A673 (cell line): Measurements from ENCODE around the gene ENO3. TPM values are rescaled to one million over a fixed set of nuclear protein-coding genes. Genes with fewer than 3 reads are reported as not detected.

Experiments
- BruUV-seq: library from RNA; stranded (reverse); fragments of 400-500 nt; replicated peaks from 2 replicates; lab custom pipeline; 2021; lab: Mats Ljungman, UMichigan
- CTCF ChIA-PET: fragments of 300-600 bp; sonication (Branson Sonifier 250); formaldehyde crosslinking; loops from one replicate; lab custom pipeline; 2022; ENCODE audit warnings: antibody characterized with exemption; lab: Charles Lee
- POLR2A ChIA-PET: fragments of 300-600 bp; sonication (Branson Sonifier 250); formaldehyde crosslinking; loops from one replicate; lab custom pipeline; 2022; ENCODE audit warnings: antibody characterized with exemption; ENCODE audit not compliant: low non-redundant PET; lab: Charles Lee
- DNase-seq: peaks from one replicate; pipeline ENCODE4 v3.0.0-alpha.2; 2015; ENCODE audit warnings: low spot score
- H3K27ac ChIP-seq: fragments of 200-600 bp; sonication (generic); 2 replicates; pipeline ENCODE4 v1.5.1; 2016; ENCODE audit warnings: mixed run types, low read depth, mild to moderate bottlenecking, mixed read lengths, antibody characterized with exemption, low read length; ENCODE audit not compliant: poor library complexity, severe bottlenecking
- H3K27me3 ChIP-seq: fragments of 200-600 bp; sonication (generic); replicated peaks from 2 replicates; pipeline ENCODE4 v1.6.1; 2017; ENCODE audit warnings: mixed run types, low read depth, mild to moderate bottlenecking, mixed read lengths, antibody characterized with exemption, low read length; ENCODE audit not compliant: insufficient read depth, poor library complexity
- H3K36me3 ChIP-seq: fragments of 200-600 bp; sonication (generic); 2 replicates; pipeline ENCODE4 v1.6.1; 2016; ENCODE audit warnings: mixed run types, mild to moderate bottlenecking, mixed read lengths, antibody characterized with exemption, low read length; ENCODE audit not compliant: insufficient read depth, poor library complexity, severe bottlenecking
- H3K4me1 ChIP-seq: fragments of 200-600 bp; sonication (generic); 2 replicates; pipeline ENCODE4 v1.6.1; 2017; ENCODE audit warnings: mixed run types, mild to moderate bottlenecking, mixed read lengths, antibody characterized with exemption, low read length; ENCODE audit not compliant: insufficient read depth, poor library complexity, severe bottlenecking
- H3K4me3 ChIP-seq: fragments of 200-600 bp; sonication (generic); 2 replicates; pipeline ENCODE4 v1.5.1; 2016; ENCODE audit warnings: low read depth, mixed run types, mild to moderate bottlenecking, mixed read lengths, low read length; ENCODE audit not compliant: poor library complexity, severe bottlenecking
- H3K9me3 ChIP-seq: fragments of 200-600 bp; sonication (generic); 2 replicates; pipeline ENCODE4 v1.6.1; 2016; ENCODE audit warnings: mixed run types, low read depth, mild to moderate bottlenecking, mixed read lengths, antibody characterized with exemption, low read length; ENCODE audit not compliant: poor library complexity, severe bottlenecking
- EZH2 ChIP-seq: fragments of 200-600 bp; sonication (generic); IDR thresholded peaks from 2 replicates; pipeline ENCODE4 v1.6.1; 2017; ENCODE audit warnings: borderline replicate concordance, low read depth, mild to moderate bottlenecking, mixed read lengths, antibody characterized with exemption, low read length; ENCODE audit not compliant: poor library complexity, severe bottlenecking
- intact Hi-C: fragments of 100-400 bp; cut with micrococcal nuclease; formaldehyde crosslinking; loops from one replicate; pipeline ENCODE4 v1.10.0; 2022; ENCODE audit not compliant: unreplicated experiment
- total RNA-seq: library from RNA; stranded (reverse); gene quantifications from 2 replicates; pipeline ENCODE4 v1.2.3, GENCODE V29; 2021
- TF ChIP-seq, protein P1 (sequence below): fragments of 300-800, 200-600 bp; sonication (generic); conservative IDR thresholded peaks from 2 replicates; pipeline ENCODE4 v1.5.1; 2017; ENCODE audit warnings: low read depth, mild to moderate bottlenecking, antibody characterized with exemption, low read length, moderate library complexity, mixed read lengths

Gene ENO3
- total RNA-seq, 1 experiment from 2014 or later = 12.3 TPM

DNA sequence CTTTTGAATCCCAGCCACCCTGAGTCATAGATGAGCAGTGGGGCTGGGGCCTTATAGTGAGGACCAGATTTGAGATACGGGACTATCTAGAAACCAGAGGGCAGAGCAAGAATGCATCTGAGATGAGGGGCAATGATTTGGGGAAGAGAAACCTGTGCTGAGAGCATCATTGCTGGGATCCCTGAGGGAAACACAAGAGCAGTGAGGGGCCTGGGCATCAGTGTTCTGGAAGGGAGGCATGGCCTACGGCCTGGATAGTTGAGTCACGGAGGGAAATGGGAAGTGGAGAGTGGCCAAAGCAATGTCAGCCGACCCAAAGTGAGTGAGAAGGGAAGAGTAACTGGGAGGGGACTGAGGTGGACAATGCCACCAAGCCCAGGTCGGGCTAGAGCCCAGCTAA is 31.4 kb downstream of the ENO3 start:
- ChIA-PET CTCF (no interaction called here), POLR2A (no interaction called here)
- no peak overlapping the region for H3K4me3 ChIP-seq
- no TSS peak for BruUV-seq
- peaks cover 9% of the 10 kb centered on the region for H3K4me1 ChIP-seq
- peaks cover 7% of the 10 kb centered on the region for H3K36me3 ChIP-seq
- no peaks in the 10 kb centered on the region for H3K9me3 ChIP-seq
- DNase-seq = no peak
- intact Hi-C loops = no loop called here
- no peak for TF ChIP-seq EZH2
- TF ChIP-seq, protein P1, sequence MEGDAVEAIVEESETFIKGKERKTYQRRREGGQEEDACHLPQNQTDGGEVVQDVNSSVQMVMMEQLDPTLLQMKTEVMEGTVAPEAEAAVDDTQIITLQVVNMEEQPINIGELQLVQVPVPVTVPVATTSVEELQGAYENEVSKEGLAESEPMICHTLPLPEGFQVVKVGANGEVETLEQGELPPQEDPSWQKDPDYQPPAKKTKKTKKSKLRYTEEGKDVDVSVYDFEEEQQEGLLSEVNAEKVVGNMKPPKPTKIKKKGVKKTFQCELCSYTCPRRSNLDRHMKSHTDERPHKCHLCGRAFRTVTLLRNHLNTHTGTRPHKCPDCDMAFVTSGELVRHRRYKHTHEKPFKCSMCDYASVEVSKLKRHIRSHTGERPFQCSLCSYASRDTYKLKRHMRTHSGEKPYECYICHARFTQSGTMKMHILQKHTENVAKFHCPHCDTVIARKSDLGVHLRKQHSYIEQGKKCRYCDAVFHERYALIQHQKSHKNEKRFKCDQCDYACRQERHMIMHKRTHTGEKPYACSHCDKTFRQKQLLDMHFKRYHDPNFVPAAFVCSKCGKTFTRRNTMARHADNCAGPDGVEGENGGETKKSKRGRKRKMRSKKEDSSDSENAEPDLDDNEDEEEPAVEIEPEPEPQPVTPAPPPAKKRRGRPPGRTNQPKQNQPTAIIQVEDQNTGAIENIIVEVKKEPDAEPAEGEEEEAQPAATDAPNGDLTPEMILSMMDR = no peak
- H3K27ac ChIP-seq = no peak overlapping the region
- no peaks in the 10 kb centered on the region for H3K27me3 ChIP-seq

DNA sequence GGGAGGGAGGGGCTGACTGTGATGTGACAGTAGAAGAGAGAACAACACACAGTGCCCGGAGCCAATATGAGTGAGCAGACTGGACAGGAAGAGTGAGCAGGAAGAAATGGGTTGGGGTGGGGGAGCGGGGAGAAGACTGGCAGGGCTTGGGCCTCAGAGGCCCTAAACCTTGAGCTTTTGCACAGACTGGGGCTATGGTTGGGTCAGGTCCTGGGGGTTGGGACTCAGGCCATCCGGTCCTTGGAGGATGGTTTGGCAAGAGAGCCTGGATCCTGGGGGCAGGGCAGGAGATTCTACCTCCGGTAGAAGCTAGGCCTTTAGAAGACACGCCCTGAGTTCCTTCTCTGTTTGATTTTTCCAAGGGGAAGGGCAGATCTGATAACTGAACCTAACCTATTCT is 35.5 kb downstream of the ENO3 start:
- peaks cover 14% of the 10 kb centered on the region for H3K4me1 ChIP-seq
- H3K27me3 ChIP-seq = no peaks in the 10 kb centered on the region
- no TSS peak for BruUV-seq
- H3K27ac ChIP-seq = peak overlapping the region; percentile 73
- POLR2A ChIA-PET = interaction anchor here (0.6 kb wide), 1 partner anchor 324 kb away, joined by 3 read pairs; no protein-coding TSS in a partner anchor
- no peaks in the 10 kb centered on the region for H3K9me3 ChIP-seq
- no peak for DNase-seq
- CTCF ChIA-PET = interaction anchor here (0.5 to 2.2 kb wide), 2 partner anchors 19 to 50 kb away, joined by 8 read pairs; partner anchors contain the start of gene SPAG7
- peak overlapping the region; percentile 80 for H3K4me3 ChIP-seq
- TF ChIP-seq, protein P1 = no peak
- no peak for TF ChIP-seq EZH2
- intact Hi-C loops = no loop called here
- no peaks in the 10 kb centered on the region for H3K36me3 ChIP-seq

DNA sequence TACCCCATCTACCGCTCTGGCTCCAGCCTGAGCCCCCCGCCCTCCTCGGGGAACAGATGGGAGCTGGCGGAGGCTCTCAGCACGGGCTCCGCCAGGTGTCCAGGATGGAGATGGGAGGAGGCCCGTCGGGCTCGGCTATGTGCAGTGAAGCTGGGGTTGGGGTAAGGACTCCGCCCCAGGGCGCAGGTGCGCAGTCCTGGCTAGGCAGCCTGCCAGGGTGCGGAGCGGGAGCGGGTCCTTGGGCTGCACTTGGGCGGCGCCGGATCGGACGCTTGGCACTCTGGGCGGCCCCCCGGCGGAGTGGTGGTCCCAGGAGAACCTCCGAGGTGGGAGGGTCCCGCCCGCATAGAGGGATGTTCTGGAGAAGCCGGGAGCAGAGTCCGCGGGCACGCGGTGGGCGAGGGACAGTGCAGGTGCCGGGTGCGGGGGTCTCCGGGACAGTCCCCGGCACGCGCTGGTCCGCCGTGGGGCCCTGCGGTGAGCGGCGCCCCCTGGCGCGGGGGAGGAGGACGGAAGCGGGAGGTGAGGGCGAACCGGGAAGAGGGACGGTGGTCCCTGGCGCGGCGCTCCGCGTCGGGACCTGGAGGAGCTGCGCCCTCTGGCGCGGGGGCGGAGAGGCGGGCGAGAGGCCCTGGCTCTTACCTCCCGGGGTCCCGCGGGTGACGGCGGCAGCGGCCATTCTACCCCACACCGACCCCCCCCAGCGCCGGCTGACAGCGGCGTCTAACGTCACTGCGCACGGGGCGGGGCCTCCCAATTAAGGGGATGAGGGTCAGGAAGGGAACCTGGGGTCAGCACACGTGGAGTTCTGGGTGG is 36.2 kb downstream of the ENO3 start, which contains the start of gene CAMTA2:
Gene CAMTA2 (minus strand): TSS at position 725 of the 816 bp plus-strand sequence. CDS start 1,453 bp downstream, outside the sequence.
- TF ChIP-seq EZH2 = no peak
- TF ChIP-seq, protein P1 = peak; percentile 75
- CTCF ChIA-PET = interaction anchor here (2.2 kb wide), 1 partner anchor 20 kb away, joined by 8 read pairs; the partner anchor contains the start of gene SPAG7
- Histone ChIP-seq H3K4me3 (peak within 1 kb of the TSS; percentile 80), H3K36me3 (no peaks in the 10 kb centered on the region), H3K27me3 (no peaks in the 10 kb centered on the region), H3K4me1 (peaks cover 14% of the 10 kb centered on the region), H3K9me3 (no peaks in the 10 kb centered on the region), H3K27ac (peak within 1 kb of the TSS; percentile 73)
- peak; percentile 83 for DNase-seq
- POLR2A ChIA-PET = interaction anchor here (0.6 kb wide), 1 partner anchor 323 kb away, joined by 3 read pairs; no protein-coding TSS in a partner anchor
- intact Hi-C loops = no loop called here
- BruUV-seq = no TSS peak
